Measurements from ENCODE around the gene LYPD5.

DNA sequence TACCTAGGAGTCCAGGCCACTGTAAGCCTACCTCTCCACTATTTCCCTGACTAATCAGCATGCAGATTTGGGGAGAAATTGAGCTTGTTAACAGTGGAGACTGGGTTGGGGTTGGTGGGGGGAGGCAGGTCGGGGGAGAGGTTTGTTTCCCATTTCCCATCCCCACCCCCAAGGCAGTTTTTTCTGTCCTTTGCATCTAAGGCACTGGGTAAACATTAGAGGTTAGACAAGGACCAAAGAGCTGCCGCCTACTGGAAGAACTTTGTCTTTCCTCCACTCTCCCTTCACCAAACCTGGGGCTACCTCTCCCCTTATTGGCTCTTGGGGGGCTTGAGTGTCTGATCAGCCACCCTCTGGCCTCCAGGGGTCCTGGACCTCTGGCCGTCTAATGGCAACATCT, 22.4 kb downstream of the LYPD5 start:
- TF ChIP-seq, protein P1, sequence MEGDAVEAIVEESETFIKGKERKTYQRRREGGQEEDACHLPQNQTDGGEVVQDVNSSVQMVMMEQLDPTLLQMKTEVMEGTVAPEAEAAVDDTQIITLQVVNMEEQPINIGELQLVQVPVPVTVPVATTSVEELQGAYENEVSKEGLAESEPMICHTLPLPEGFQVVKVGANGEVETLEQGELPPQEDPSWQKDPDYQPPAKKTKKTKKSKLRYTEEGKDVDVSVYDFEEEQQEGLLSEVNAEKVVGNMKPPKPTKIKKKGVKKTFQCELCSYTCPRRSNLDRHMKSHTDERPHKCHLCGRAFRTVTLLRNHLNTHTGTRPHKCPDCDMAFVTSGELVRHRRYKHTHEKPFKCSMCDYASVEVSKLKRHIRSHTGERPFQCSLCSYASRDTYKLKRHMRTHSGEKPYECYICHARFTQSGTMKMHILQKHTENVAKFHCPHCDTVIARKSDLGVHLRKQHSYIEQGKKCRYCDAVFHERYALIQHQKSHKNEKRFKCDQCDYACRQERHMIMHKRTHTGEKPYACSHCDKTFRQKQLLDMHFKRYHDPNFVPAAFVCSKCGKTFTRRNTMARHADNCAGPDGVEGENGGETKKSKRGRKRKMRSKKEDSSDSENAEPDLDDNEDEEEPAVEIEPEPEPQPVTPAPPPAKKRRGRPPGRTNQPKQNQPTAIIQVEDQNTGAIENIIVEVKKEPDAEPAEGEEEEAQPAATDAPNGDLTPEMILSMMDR (IDR thresholded peaks at IDR 0.05 in 8 of 11, conservative IDR thresholded peaks at IDR 0.05 in 3 of 11), result peak in 3 of 11 experiments; percentile 11 to 27 (median 23)
- TF ChIP-seq POLR2A (IDR thresholded peaks at IDR 0.05), result no peak

Data from spleen (tissue), 7 donors.